Neural cell (in vitro differentiated cells): ENCODE measurements around the gene SERPINB6. TPM values are rescaled to one million over a fixed set of nuclear protein-coding genes. Genes with fewer than 3 reads are reported as not detected.

ENCODE experiments used
- H2AFZ ChIP-seq: fragments of 200-600, 300-800 bp; sonication (generic), shearing (Covaris generic); 2 replicates; pipeline ENCODE4 v1.6.0; 2014; ENCODE audit warnings: low read depth, mild to moderate bottlenecking, antibody characterized with exemption, low read length, moderate library complexity
- H3F3A ChIP-seq: fragments of 200-600 bp; shearing (Covaris generic); 2 replicates; pipeline ENCODE4 v1.6.1; 2016; ENCODE audit warnings: mild to moderate bottlenecking, moderate library complexity, mixed read lengths, antibody characterized with exemption, low read length; ENCODE audit not compliant: insufficient read depth, poor library complexity, severe bottlenecking
- H3K27ac ChIP-seq: fragments of 200-600, 300-800 bp; sonication (generic), shearing (Covaris generic); 2 replicates; pipeline ENCODE4 v1.5.1; 2014; ENCODE audit warnings: mild to moderate bottlenecking, low read length, moderate library complexity
- H3K27me3 ChIP-seq: fragments of 300-800, 200-600 bp; sonication (generic), shearing (Covaris generic); 2 replicates; pipeline ENCODE4 v1.6.0; 2014; ENCODE audit warnings: mild to moderate bottlenecking, low read depth, low read length, moderate library complexity; ENCODE audit not compliant: insufficient read depth
- H3K36me3 ChIP-seq: fragments of 300-800, 200-600 bp; sonication (generic), shearing (Covaris generic); 2 replicates; pipeline ENCODE4 v1.5.1; 2014; ENCODE audit warnings: mild to moderate bottlenecking, antibody characterized with exemption, low read length, moderate library complexity; ENCODE audit not compliant: insufficient read depth
- H3K4me2 ChIP-seq: fragments of 300-800, 200-600 bp; sonication (generic), shearing (Covaris generic); 2 replicates; pipeline ENCODE4 v1.6.0; 2014; ENCODE audit warnings: mild to moderate bottlenecking, low read length
- H3K4me3 ChIP-seq: fragments of 300-800, 200-600 bp; sonication (generic), shearing (Covaris generic); 2 replicates; pipeline ENCODE4 v1.5.1; 2014; ENCODE audit warnings: mild to moderate bottlenecking, low read length, moderate library complexity
- H3K79me2 ChIP-seq: fragments of 200-600 bp; shearing (Covaris generic); replicated peaks from 2 replicates; pipeline ENCODE4 v1.6.0; 2014; ENCODE audit warnings: mild to moderate bottlenecking, low read length, moderate library complexity; ENCODE audit not compliant: insufficient read depth
- H3K9ac ChIP-seq: fragments of 300-800, 200-600 bp; sonication (generic), shearing (Covaris generic); 2 replicates; pipeline ENCODE4 v1.6.1; 2016; ENCODE audit warnings: mild to moderate bottlenecking, low read length, mixed read lengths
- H3K9me2 ChIP-seq: fragments of 200-600 bp; shearing (Covaris generic); 2 replicates; pipeline ENCODE4 v1.6.1; 2016; ENCODE audit warnings: mild to moderate bottlenecking, low read length, mixed read lengths; ENCODE audit not compliant: insufficient read depth
- H3K9me3 ChIP-seq: fragments of 200-600, 300-800 bp; sonication (generic), shearing (Covaris generic); 2 replicates; pipeline ENCODE4 v1.6.1; 2016; ENCODE audit warnings: mild to moderate bottlenecking, mixed run types, low read length, moderate library complexity, mixed read lengths
- H4K20me1 ChIP-seq: fragments of 200-600 bp; shearing (Covaris generic); 2 replicates; pipeline ENCODE4 v1.6.1; 2016; ENCODE audit warnings: mild to moderate bottlenecking, mixed run types; ENCODE audit not compliant: insufficient read depth
- CTCF ChIP-seq: fragments of 450-650 bp; IDR thresholded peaks from 2 replicates; pipeline ENCODE4 v1.5.1; 2014; ENCODE audit warnings: antibody characterized with exemption, mild to moderate bottlenecking, moderate library complexity; ENCODE audit not compliant: poor library complexity, severe bottlenecking
- EP300 ChIP-seq: fragments of 450-650 bp; conservative IDR thresholded peaks from 2 replicates; pipeline ENCODE4 v1.6.1; 2014; ENCODE audit warnings: antibody characterized with exemption, mild to moderate bottlenecking, moderate library complexity; ENCODE audit not compliant: poor library complexity, severe bottlenecking
- EZH2 ChIP-seq: fragments of 200-600, 300-800 bp; shearing (Covaris generic), sonication (generic); IDR thresholded peaks from 2 replicates; pipeline ENCODE4 v1.6.1; 2014; ENCODE audit warnings: antibody characterized with exemption, low read length, borderline replicate concordance, mild to moderate bottlenecking; ENCODE audit not compliant: insufficient read depth, poor library complexity, severe bottlenecking
- MXI1 ChIP-seq: fragments of 450-650 bp; conservative IDR thresholded peaks from 2 replicates; pipeline ENCODE4 v1.6.1; 2014; ENCODE audit warnings: antibody characterized with exemption, mild to moderate bottlenecking; ENCODE audit not compliant: poor library complexity, severe bottlenecking
- POLR2AphosphoS5 ChIP-seq: IDR thresholded peaks from 2 replicates; pipeline ENCODE4 v1.6.1; 2012
- RAD21 ChIP-seq: fragments of 450-650 bp; conservative IDR thresholded peaks from 2 replicates; pipeline ENCODE4 v1.6.1; 2014; ENCODE audit warnings: antibody characterized with exemption, mild to moderate bottlenecking, moderate library complexity
- REST ChIP-seq: IDR thresholded peaks from 2 replicates; pipeline ENCODE4 v1.6.1; 2012; ENCODE audit warnings: borderline replicate concordance
- SMC3 ChIP-seq: fragments of 450-650 bp; conservative IDR thresholded peaks from 2 replicates; pipeline ENCODE4 v1.6.1; 2014; ENCODE audit warnings: antibody characterized with exemption, mild to moderate bottlenecking, moderate library complexity; ENCODE audit not compliant: poor library complexity
- TAF1 ChIP-seq: IDR thresholded peaks from 2 replicates; pipeline ENCODE4 v1.6.1; 2012; ENCODE audit warnings: low read depth
- polyA plus RNA-seq: library from polyadenylated mRNA; depleted of rRNA; stranded (reverse); fragments of >200 nt; gene quantifications from 2 replicates; pipeline ENCODE4 v1.2.3, GENCODE V29; 2014

Gene SERPINB6
- polyA plus RNA-seq, 1 donor from 2014 or later = 2.3 TPM

- Histone ChIP-seq H3K9ac (no peak overlapping the region), H3K4me2 (no peak overlapping the region)
Measured at GRCh38 chr6:2917801-2918445, 53.4 kb downstream of the SERPINB6 start.

GRCh38 chr6:2917065-2917464, 54.3 kb downstream of the SERPINB6 start:
- no peak overlapping the region for H3K4me3 ChIP-seq
- TF ChIP-seq EZH2 = no peak
- no peak for TF ChIP-seq REST
- TF ChIP-seq EP300 = no peak
- TF ChIP-seq CTCF = no peak
- no peak for TF ChIP-seq MXI1

More at GRCh38 chr6:2917801-2918445, 53.4 kb downstream of the SERPINB6 start:
- Histone ChIP-seq H3F3A (no peaks in the 10 kb centered on the region), H3K4me3 (no peak overlapping the region), H4K20me1 (no peaks in the 10 kb centered on the region), H3K9me2 (no peaks in the 10 kb centered on the region), H3K27me3 (no peaks in the 10 kb centered on the region), H2AFZ (no peak overlapping the region), H3K27ac (no peak overlapping the region), H3K79me2 (no peaks in the 10 kb centered on the region), H3K9me3 (no peaks in the 10 kb centered on the region), H3K36me3 (no peaks in the 10 kb centered on the region)
- TF ChIP-seq MXI1 (no peak), CTCF (no peak), SMC3 (no peak), REST (no peak), EP300 (no peak), EZH2 (no peak), POLR2AphosphoS5 (no peak), RAD21 (no peak), TAF1 (no peak)

More at GRCh38 chr6:2917065-2917464, 54.3 kb downstream of the SERPINB6 start:
- Histone ChIP-seq H2AFZ (no peak overlapping the region), H3F3A (no peaks in the 10 kb centered on the region), H3K27me3 (no peaks in the 10 kb centered on the region), H3K36me3 (no peaks in the 10 kb centered on the region), H3K79me2 (no peaks in the 10 kb centered on the region), H3K27ac (no peak overlapping the region), H3K9me3 (no peaks in the 10 kb centered on the region), H4K20me1 (no peaks in the 10 kb centered on the region), H3K9ac (no peak overlapping the region), H3K9me2 (no peaks in the 10 kb centered on the region), H3K4me2 (no peak overlapping the region)
